ENCODE data around the gene NFATC2.

The NFATC2 gene

DNA sequence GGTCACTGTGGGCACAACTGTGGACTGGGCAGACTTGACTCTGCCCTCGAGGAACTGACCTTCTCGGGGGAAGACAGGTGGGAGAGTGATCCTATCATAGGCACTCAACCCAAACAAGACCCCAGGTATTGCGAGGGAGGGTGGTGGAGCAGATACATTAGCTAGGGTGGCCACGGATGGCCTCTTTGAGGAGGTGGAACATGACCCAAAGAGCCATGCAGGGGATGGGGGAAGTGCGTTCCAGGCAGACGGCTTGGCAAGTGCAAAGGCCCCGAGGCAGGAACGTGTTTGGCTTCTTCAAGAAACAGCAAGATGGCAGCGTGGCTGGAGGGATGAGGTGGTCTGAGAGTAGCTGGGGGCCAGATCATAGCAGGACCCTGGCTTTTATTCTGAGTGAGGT is 167.6 kb downstream of the NFATC2 start:
- no peak for DNase-seq (ENCODE audit: low read depth)

DNA sequence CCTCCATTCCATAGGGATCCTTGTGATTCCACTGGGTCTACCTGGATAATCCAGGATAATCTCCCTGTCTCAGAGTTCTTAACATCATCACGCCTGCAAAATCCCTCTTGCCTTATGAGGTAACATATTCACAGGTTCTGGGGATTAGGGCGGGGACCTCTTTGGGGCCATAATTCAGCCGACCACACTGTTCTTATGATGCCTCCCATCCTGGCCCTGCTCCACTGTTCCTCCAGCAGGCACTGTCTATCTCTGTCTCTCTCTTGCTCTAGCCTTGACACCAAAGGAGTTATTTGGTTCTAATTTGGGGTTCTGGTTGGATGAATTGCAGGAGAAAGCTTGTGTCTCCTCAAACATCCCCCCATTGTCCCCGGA is 168.1 kb downstream of the NFATC2 start:
- DNase-seq (ENCODE audit: low read depth) = no peak

DNA sequence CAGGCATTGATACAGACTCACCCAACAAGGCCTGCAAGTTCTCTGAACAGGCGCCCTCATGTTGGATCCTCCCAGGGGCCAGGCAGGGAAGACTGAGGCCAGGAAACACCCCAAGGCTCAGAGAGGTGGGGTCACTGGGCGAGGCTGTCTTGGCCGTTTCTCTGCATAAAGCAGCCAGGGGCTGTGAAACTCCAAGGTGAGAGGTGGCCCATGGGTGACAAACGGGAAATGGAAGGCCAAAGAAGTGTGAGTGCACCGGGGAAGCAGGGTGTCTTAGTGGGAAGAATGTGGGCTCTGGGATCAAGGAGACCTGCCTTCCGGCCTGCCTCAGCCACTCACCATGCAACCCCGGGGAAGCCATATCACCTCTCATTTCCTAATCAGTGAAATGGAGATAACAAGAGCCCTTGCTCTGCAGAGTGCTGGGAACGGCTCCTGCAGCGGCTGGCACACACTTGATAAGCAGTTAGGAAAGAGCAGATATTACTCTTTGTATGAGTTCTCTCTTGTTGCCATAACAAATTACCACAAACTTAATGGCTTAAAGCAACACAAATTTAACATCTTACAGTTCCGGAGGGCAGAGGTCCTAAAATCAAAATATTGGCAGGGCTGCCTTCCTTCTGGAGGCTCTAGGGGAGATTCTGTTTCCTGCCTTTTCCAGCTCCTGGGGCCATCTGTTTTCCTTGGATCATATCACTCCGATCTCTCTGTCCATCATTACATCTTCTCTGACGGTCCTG is 168.6 kb downstream of the NFATC2 start:
- no peak for DNase-seq (ENCODE audit: low read depth)

DNA sequence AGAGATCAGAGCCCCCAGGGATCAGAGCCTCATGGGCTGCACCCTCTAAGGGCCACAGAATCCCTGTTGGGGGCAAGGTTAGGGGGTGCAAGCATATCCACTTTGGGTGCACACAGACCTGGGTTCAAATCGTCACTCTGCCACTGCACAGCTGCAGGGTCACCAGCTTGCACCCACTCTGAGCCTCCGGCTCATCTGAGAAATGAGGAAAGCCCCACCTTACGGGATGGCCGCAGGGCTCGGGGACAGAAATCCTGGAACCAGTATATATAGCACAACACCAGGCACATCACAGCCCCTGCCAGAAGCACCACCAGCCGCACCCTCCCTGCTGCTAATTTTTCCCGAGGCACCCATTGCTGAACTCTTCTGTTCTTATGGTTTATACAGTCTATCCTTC is 169.6 kb downstream of the NFATC2 start:
- DNase-seq (ENCODE audit: low read depth) = no peak

DNA sequence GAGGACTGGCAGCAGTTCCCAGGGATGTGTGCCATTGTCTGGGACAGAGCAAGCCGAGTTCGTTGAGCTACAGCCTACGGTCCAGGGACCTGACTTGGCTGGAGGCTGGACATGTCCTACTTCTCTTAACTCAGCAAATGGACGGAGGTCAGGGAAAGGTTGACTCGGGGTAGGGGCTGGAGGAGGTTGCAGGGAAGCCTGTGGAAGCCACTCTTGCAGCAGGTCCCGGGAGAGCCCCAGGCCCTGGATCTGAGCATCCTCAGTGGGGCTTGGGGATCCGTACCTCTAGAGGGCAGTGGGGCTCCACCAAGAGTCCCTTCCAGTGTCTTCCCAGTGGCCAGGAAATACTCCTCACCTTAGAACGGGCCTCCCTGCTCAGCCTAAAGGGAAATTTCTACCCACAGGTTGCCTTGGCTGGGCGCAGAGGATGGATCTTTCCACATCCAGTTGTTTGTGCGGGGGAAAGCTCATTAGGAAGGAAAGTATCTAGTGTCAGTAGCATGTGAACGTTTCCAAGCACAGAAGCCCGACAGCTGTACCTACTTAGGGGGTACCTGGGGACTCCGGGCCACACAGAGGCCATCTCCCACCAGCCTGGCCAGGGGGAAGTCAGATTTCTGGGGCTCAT is 170.2 kb downstream of the NFATC2 start:
- peak; percentile 31 for DNase-seq (ENCODE audit: low read depth)

DNA sequence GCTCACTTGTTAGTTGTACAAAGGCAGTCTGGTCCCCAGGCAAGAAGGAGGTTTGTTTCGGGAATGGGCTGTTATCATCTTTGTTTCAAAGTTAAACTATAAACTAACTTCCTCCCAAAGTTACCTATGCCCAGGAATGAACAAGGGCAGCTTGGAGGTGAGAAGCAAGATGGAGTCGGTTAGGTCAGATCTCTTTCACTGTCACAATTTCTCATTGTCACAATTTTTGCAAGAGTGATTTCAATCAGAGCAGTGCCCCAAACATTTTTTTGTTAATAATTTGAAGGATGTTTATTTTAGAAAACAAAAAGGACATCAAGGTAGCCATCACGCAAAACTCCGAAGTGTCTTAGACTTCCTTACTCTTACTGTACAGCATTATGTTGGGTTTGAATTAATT is 170.8 kb downstream of the NFATC2 start:
- no peak for DNase-seq (ENCODE audit: low read depth)

DNA sequence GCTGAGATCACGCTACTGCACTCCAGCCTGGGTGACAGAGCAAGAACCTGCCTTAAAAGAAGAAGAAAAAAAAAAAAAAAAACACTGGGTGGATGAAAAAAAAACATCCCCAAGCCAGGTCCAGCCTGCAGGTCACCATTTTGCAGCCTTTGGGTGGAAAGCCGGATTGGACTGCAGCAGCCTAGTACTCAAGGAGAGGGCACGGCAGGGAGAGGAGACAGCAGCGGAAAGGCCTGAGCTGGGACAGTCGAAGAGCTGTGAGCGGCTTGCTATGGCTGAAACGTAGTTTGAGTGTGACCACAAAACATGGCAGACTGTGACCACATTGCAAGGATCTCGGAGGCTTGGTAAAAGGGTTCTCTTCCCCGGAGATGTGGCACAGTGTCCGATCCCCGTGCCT is 173.0 kb downstream of the NFATC2 start:
- DNase-seq (ENCODE audit: low read depth) = no peak

DNA sequence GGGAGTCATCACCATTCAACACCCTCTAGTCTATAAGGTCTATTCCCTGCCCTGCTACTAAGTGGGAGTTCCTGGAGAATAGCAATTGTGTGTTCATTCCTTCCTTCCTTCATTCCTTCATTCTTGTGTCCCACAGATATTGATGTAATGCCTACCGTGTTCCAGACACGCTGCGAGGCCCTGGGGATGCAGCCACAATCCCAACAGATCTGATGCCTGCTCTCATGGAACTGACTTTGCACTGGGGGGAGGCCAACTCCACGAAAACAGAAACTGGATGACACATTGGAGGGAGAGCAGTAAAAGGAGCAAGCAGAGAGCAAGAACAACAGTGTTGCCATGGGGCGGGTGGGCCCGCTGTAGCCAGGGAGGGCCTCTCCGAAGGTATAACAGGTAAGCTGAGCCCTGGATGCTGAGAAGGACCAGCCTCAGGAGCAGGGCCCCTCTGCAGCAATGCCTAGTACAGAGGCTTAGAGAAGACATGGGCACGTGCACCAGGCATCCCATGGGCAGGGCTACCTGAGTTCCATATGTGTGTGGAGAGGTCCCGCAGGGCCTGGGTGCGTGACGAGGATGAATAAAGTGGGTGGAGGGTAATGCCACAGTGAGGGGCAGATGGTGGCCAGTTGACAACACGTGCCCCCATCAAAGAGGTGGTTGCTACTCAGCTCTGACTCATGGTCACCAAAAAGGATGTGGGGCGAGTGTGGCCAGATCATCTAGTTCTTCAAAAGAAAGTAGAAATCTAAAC is 173.9 kb downstream of the NFATC2 start:
- DNase-seq (ENCODE audit: low read depth) = no peak

DNA sequence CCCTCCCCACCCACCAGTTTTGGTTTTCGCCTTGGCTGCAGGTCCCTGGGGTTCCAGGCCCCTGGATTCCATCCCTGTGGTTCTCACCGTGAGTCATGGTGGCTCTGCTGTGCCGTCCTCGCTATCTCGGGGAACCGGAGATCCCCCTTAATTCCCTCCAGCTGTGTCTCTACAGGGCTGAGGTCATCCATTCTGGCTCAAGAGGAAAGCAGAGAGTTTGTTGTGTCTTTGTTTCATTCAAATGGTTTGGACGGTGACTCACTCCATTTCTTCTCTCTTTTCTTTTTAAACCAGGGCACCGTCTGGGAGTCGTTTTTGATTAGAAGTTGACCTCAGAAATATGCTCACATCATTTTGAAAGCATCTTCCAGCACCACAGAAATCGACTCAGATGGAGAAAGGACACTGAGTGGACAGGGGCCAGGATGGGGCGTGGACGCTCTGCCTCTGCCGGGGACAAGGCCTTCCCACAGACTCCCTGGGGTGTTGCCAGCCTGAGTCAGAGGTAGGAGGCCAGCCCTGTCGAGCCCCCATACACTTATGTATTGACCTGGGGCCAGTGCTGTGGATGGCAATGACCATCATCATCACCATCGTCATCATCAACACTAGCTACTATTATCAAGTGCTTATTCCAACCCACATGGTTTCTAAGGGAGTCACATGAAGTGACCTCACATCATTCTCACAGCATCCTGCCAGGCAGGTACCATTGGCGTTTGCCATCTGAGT is 176.2 kb downstream of the NFATC2 start:
- no peak for DNase-seq (ENCODE audit: low read depth)

DNA sequence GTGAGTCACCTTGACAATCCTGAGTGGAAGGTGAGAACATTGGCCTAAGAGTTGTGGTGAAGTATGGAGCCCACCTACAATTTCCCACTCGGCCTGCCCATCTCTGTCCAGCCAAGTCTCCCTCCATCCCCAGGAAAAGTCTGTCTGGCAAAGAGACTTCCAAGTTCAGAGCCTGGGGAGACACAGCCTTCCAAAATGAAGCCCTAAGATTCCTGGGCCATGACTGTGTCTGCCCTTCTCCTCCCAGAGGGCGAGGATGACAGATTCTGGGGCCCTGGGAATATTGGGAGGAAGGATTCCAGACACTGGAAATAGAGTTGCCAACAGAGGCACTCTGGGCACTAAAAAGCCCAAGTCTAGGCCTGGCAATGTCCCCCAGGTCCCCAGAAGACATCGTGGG is 176.8 kb downstream of the NFATC2 start:
- DNase-seq (ENCODE audit: low read depth) = no peak

DNA sequence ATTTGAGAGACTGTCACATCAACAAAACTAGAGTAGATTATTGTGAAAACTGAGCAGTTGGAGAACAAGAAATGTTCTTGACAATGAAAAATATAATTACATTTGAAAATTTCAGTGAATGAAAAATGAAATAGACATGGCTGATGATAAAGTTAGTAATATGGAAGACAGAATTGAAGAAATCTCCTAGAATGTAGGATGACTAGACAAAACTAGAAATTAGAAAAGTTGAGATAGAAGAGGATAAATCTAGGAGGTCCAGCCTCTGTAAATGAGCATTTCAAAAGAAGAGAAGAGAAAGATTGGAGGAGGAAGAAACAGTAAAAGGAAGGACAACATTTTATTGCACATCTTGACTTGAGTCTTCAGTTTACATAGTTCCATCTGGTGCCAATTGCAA is 178.7 kb downstream of the NFATC2 start:
- no peak for DNase-seq (ENCODE audit: low read depth)

DNA sequence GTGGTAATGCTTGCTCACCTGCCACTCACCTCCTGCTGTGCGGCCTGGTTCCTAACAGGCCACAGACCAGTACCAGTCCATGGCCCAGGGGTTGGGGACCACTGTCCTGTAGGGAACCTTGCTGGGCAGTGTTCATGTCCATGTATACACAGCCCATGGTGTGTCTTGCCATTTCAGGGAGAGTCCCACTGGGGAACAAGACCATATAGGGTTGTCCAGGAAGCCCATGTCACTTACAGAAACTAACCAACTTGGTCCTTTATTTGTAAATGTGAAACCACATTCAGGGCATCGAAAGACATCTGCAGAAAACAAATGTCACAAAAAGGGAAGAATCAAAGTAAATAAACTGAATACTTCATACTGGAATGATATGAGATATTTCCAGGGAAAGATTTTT is 179.1 kb downstream of the NFATC2 start:
- DNase-seq (ENCODE audit: low read depth) = no peak

DNA sequence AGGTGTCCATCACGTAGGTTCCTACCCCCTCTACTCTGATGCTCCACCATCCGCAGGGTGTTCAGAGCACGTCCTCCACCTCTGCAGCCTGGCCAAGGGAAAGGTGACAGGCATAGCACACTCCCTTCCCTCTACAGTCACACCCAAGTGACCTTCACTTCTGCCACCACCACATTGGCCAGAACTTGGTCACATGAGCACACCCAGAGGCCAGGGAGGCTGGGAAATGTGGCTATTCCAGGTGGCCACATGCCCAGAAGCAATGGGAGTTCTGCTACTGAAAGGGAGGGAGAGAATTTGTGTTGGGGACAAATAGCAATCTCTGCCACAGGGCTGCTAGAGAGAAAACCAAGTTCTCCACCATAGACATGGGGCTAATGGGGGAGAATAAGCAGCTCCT is 180.3 kb downstream of the NFATC2 start:
- DNase-seq (ENCODE audit: low read depth) = no peak

DNA sequence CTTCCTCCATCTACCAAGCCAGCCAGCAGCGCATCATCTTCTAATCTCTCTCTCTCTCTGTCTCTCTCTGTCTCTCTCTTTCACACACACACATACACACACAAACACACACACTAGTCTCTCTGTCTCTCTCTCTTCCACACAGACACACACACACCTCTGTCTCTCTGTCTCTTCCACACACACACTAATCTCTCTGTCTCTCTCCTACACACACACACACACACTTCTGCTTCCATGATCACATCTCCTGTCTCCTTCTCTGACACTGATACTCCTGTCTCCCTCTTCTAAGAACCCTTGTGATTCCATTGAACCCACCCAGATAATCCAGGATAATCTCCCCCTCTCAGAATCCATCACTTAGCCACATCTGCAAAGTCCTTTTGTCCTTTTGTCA is 181.3 kb downstream of the NFATC2 start:
- DNase-seq (ENCODE audit: low read depth) = no peak

DNA sequence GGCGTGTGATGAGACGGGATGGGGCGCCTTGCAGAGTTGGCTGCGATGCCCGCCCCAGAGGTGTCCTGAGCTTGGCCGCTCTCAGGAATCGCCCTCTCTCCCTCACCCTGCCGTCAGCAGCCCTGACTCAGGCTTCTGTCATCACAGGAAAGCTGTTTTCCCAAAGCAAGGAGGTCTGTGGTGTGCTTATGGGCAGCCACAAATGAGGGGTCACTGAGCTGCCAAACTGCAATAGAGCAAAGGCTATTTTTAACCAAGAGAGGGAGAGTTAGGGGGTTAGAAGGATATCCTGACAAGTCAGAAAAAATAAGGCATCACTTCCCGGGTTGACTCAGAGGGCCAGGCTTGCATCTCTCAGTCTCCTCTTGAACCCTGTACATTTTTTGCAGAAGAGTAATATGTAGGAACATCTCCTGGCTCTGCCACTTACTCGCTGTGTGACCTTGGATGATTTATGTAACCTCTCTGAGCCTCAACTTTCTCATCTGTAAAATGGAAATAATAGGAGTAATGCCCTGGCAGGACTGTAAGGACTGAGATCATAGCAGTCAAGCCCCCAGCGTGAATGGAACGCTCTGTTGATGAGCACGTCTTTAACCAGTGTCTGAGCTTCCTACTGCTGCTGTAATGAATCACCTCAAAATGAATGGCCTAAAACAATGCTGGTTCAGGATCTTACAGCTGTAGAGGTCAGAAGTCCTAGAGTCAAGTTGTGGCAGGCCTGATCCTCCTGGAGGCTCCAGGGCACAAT is 181.9 kb downstream of the NFATC2 start:
- DNase-seq (ENCODE audit: low read depth) = no peak

DNA sequence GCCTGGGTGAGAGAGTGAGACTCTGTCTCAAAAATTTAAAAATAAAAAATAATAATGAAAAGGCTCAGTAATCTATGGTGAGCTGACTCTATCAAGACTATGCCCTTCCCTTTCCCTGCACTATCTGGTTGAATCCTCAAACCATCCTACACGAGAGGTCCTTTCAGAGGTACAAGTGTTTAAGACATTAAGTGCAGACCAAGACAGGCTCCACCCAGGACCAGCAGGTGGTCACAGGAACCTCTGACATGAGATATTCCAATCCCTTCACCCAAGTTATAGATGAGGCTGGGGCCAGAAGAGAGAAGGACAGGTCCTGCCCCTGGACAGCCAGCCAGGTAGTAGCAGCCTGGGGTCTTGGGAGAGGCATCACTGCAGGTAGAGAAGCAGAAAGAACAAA is 182.6 kb downstream of the NFATC2 start:
- DNase-seq (ENCODE audit: low read depth) = no peak

DNA sequence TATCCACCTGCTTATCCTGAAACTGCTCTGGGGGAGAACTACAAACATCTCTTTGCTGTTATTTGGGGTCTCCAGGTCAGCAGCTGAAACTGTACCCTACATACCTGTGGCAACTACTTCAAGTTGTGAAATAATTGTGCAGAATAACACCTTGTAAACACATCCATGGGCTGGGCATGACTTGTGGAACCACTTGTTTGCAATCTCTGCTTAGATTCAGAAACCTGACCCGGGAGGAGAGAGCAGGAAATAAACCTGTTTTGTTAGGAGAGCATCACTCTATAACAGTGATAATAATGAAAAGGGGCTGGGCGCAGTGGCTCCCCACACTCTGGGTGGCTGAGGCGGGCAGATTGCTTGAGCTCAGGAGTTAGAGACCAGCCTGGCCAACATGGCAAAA is 183.1 kb downstream of the NFATC2 start:
- DNase-seq (ENCODE audit: low read depth) = no peak

DNA sequence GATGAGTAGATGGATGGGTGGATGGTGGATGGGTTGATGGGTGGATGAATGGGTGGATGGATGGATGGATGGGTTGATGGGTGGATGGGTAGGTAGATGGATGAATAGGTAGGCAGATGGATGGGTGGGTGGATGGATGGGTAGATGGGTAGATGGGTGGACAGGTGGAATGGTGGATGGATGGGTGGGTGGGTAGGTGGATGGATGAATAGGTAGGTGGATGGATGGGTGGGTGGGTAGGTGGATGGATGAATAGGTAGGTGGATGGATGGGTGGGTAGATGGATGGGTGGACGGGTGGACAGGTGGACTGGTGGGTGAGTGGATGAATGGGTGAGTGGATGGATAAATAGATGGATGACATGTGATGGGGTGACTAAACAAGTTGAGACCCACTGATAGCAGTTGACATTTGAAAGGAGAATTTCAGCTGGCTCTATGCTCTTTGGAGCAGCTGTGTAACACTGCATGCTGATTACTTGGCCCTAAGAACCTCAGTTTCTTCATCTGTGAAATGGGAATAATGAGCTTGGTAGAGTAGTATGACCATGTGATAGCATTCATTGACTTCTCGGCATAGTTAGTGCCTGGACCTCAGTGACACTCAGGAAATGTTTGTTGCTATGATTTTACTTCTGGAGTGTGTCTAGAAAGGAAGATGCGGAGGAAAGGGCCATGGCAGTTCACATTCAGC is 184.3 kb downstream of the NFATC2 start:
- DNase-seq (ENCODE audit: low read depth) = no peak

DNA sequence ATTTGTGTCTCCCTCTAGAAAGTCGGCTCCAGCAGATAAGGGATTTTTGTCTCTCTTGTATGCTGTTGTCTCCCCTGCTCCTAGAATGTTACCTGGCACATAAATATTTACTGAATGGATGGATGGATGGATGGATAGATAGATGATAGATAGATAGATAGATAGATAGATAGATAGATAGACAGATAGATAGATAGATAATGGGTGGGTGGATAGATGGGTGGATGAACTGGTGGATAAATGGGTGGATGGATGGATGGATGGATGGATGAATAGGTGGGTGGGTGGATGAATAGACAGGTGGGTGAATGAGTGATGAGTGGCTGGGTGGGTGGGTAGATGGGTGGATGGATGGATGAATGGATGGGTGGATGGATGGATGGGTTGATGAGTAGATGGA is 185.0 kb downstream of the NFATC2 start:
- DNase-seq (ENCODE audit: low read depth) = no peak

DNA sequence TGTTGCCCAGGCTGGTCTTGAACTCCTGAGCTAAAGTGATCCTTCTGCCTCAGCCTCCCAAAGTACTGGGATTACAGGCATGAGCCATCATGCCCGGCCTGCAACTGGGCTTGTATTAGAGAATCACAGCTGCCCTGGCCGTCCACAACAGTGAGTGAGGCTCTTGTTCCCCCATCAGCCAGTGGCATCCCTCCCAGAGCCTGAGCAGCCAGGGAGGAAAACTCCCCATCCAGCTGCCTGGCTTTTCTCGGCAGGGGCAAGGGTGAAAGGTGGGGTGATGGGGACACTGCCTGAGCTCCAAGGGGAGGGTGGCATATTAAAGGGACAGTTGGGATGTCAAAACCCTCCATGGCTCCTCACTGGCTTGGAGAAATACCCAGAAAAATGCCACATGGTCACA is 185.6 kb downstream of the NFATC2 start:
- DNase-seq (ENCODE audit: low read depth) = no peak

DNA sequence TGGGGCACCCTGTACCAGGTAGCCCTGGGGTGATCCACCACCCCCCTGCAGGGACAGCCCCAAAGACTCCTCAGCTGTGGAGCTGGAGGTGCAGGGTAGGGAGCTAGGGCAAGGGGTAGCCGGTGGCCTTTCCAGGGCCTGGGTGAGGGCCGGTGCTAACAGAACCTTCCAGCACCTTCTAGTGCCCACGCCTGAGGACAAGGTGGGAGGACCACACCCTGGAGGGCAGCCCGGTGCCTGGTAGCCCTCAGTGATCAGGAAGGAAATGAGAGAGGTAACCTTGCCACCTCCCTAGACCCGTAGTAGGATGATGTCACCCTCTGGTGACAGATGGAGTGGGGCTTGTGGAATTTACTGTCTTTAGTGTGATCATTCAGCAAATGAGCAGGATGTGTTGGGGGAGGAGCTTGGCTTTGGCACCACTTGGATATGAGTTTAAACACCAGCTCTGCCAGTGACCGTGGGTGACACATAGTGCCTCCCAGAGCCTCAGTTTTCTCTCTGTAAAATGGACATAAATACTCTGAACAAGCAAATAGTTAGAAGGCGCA is 187.7 kb downstream of the NFATC2 start:
- DNase-seq (ENCODE audit: low read depth) = no peak
